ENCODE measurements around the gene PIN1.

The PIN1 gene

GRCh38 chr19:9891609-9892373 lies 56.7 kb downstream of the PIN1 start:
- DNase-seq, result no peak

Measured in CD4-positive, alpha-beta T cell treated with Interleukin-10 for 1 hour (primary cell).